Nephron (organoid): ENCODE measurements around the gene KRT80.
A peak's percentile ranks its signal among the peaks of the same experiment; 100 is the strongest.

Experiments
- H3K27ac Mint-ChIP-seq, 3 experiments: 2 replicates each; pipeline ENCODE4 v1.8.0; 2020; ENCODE audit warnings: mixed read lengths in 3 of 3, mild to moderate bottlenecking in 2 of 3, moderate library complexity in 1 of 3
- H3K27me3 Mint-ChIP-seq: 2 replicates; pipeline ENCODE4 v1.8.0; 2021; ENCODE audit warnings: low read depth, mild to moderate bottlenecking, moderate library complexity, mixed read lengths
- H3K36me3 Mint-ChIP-seq: 2 replicates; pipeline ENCODE4 v1.8.0; 2020; ENCODE audit warnings: low read depth, mixed read lengths
- H3K4me1 Mint-ChIP-seq: 2 replicates; pipeline ENCODE4 v1.8.0; 2020; ENCODE audit warnings: mixed read lengths
- H3K4me3 Mint-ChIP-seq, 3 experiments: 2 replicates each; pipeline ENCODE4 v1.8.0; 2020; ENCODE audit warnings: mild to moderate bottlenecking in 3 of 3, mixed read lengths in 3 of 3, moderate library complexity in 2 of 3
- H3K9me3 Mint-ChIP-seq: 2 replicates; pipeline ENCODE4 v1.8.0; 2020; ENCODE audit warnings: mixed read lengths
- CTCF ChIP-seq, 3 experiments: fragments of 200-600 bp; sonication (generic); IDR thresholded peaks; one replicate each; pipeline ENCODE4 v1.5.0; 2021; ENCODE audit warnings: antibody characterized with exemption in 3 of 3; ENCODE audit not compliant: unreplicated experiment in 3 of 3

The KRT80 gene

GRCh38 chr12:52210186-52210924 lies 18.5 kb upstream of the KRT80 start:
- Mint-ChIP-seq H3K27me3 (peaks cover 47% of the 10 kb centered on the region), H3K36me3 (no peaks in the 10 kb centered on the region), H3K9me3 (no peaks in the 10 kb centered on the region), H3K4me1 (peaks cover 26% of the 10 kb centered on the region), H3K27ac (no peak overlapping the region), H3K4me3 (no peak overlapping the region)
- no peak for TF ChIP-seq CTCF (IDR thresholded peaks at IDR 0.05; ENCODE audit: unreplicated experiment in 3 of 3)

- no peaks in the 10 kb centered on the region for H3K36me3 Mint-ChIP-seq
- peaks cover 31% of the 10 kb centered on the region for H3K4me1 Mint-ChIP-seq
- no peaks in the 10 kb centered on the region for H3K9me3 Mint-ChIP-seq
- H3K27ac Mint-ChIP-seq: no peak overlapping the region
- no peak overlapping the region for H3K4me3 Mint-ChIP-seq
- H3K27me3 Mint-ChIP-seq: peaks cover 46% of the 10 kb centered on the region
- no peak for TF ChIP-seq CTCF (IDR thresholded peaks at IDR 0.05; ENCODE audit: unreplicated experiment in 3 of 3)
Measured at GRCh38 chr12:52209321-52209720, 17.5 kb upstream of the KRT80 start.

GRCh38 chr12:52208424-52209165 lies 16.8 kb upstream of the KRT80 start:
- Mint-ChIP-seq H3K4me1 (peaks cover 38% of the 10 kb centered on the region), H3K27me3 (peaks cover 40% of the 10 kb centered on the region), H3K27ac (peak overlapping the region in 1 of 3 experiments; percentile 22), H3K9me3 (no peaks in the 10 kb centered on the region), H3K36me3 (no peaks in the 10 kb centered on the region), H3K4me3 (no peak overlapping the region)
- TF ChIP-seq CTCF (IDR thresholded peaks at IDR 0.05; ENCODE audit: unreplicated experiment in 3 of 3): no peak

GRCh38 chr12:52207895-52208294 lies 16.1 kb upstream of the KRT80 start:
- no peaks in the 10 kb centered on the region for H3K9me3 Mint-ChIP-seq
- no peak overlapping the region for H3K27ac Mint-ChIP-seq
- no peaks in the 10 kb centered on the region for H3K36me3 Mint-ChIP-seq
- no peak for TF ChIP-seq CTCF (IDR thresholded peaks at IDR 0.05; ENCODE audit: unreplicated experiment in 3 of 3)
- no peak overlapping the region for H3K4me3 Mint-ChIP-seq
- peaks cover 44% of the 10 kb centered on the region for H3K4me1 Mint-ChIP-seq
- H3K27me3 Mint-ChIP-seq: peaks cover 39% of the 10 kb centered on the region

- Mint-ChIP-seq H3K4me1 (peaks cover 52% of the 10 kb centered on the region), H3K27ac (peak overlapping the region in 1 of 3 experiments; percentile 8), H3K9me3 (no peaks in the 10 kb centered on the region), H3K36me3 (no peaks in the 10 kb centered on the region), H3K4me3 (no peak overlapping the region), H3K27me3 (peaks cover 39% of the 10 kb centered on the region)
- no peak for TF ChIP-seq CTCF (IDR thresholded peaks at IDR 0.05; ENCODE audit: unreplicated experiment in 3 of 3)
Measured at GRCh38 chr12:52207106-52207505, 15.3 kb upstream of the KRT80 start.
